ENCODE results near the gene MYH11.

MYH11 gene

DNA sequence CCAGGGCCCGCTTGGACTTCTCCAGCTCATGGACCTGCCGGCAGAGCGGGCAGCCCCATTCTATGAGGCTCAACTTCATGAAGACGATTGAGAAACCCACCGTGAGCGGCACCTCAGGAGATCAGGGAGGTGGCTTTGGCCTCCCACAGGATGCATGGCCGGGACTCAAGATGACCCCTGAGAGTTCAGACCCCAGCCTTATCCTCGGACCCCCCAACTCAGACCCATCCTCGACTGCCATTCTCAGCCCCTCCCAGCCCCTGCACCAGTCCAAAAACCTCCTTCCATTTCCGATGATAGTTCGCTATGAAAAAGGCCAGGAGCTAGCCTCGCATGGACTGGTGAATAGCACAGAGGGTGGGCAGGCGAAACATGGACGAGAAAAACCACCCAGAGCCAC, 135.8 kb downstream of the MYH11 start:
- TF ChIP-seq ZBTB7A (IDR thresholded peaks at IDR 0.05; ENCODE audit: low read depth), result no peak
- no peak for TF ChIP-seq EP300 (IDR thresholded peaks at IDR 0.05; ENCODE audit: borderline replicate concordance)
- TF ChIP-seq, protein P1, sequence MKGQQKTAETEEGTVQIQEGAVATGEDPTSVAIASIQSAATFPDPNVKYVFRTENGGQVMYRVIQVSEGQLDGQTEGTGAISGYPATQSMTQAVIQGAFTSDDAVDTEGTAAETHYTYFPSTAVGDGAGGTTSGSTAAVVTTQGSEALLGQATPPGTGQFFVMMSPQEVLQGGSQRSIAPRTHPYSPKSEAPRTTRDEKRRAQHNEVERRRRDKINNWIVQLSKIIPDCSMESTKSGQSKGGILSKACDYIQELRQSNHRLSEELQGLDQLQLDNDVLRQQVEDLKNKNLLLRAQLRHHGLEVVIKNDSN (IDR thresholded peaks at IDR 0.05), result no peak
- no peak for TF ChIP-seq YY1 (IDR thresholded peaks at IDR 0.05; ENCODE audit: low read depth)
- no peak for TF ChIP-seq FOXM1 (IDR thresholded peaks at IDR 0.05; ENCODE audit: borderline replicate concordance, low read depth)
- TF ChIP-seq CEBPB (IDR thresholded peaks at IDR 0.05), result no peak
- TF ChIP-seq TEAD4 (IDR thresholded peaks at IDR 0.05), result no peak
- no peak for TF ChIP-seq RAD21 (IDR thresholded peaks at IDR 0.05; ENCODE audit: low read depth)
- TF ChIP-seq, protein P2, sequence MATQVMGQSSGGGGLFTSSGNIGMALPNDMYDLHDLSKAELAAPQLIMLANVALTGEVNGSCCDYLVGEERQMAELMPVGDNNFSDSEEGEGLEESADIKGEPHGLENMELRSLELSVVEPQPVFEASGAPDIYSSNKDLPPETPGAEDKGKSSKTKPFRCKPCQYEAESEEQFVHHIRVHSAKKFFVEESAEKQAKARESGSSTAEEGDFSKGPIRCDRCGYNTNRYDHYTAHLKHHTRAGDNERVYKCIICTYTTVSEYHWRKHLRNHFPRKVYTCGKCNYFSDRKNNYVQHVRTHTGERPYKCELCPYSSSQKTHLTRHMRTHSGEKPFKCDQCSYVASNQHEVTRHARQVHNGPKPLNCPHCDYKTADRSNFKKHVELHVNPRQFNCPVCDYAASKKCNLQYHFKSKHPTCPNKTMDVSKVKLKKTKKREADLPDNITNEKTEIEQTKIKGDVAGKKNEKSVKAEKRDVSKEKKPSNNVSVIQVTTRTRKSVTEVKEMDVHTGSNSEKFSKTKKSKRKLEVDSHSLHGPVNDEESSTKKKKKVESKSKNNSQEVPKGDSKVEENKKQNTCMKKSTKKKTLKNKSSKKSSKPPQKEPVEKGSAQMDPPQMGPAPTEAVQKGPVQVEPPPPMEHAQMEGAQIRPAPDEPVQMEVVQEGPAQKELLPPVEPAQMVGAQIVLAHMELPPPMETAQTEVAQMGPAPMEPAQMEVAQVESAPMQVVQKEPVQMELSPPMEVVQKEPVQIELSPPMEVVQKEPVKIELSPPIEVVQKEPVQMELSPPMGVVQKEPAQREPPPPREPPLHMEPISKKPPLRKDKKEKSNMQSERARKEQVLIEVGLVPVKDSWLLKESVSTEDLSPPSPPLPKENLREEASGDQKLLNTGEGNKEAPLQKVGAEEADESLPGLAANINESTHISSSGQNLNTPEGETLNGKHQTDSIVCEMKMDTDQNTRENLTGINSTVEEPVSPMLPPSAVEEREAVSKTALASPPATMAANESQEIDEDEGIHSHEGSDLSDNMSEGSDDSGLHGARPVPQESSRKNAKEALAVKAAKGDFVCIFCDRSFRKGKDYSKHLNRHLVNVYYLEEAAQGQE (IDR thresholded peaks at IDR 0.05; ENCODE audit: low read depth), result no peak
- no peak for TF ChIP-seq TAF1 (IDR thresholded peaks at IDR 0.05; ENCODE audit: low read depth)
- TF ChIP-seq, protein P3, sequence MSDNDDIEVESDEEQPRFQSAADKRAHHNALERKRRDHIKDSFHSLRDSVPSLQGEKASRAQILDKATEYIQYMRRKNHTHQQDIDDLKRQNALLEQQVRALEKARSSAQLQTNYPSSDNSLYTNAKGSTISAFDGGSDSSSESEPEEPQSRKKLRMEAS (IDR thresholded peaks at IDR 0.05), result no peak

DNA sequence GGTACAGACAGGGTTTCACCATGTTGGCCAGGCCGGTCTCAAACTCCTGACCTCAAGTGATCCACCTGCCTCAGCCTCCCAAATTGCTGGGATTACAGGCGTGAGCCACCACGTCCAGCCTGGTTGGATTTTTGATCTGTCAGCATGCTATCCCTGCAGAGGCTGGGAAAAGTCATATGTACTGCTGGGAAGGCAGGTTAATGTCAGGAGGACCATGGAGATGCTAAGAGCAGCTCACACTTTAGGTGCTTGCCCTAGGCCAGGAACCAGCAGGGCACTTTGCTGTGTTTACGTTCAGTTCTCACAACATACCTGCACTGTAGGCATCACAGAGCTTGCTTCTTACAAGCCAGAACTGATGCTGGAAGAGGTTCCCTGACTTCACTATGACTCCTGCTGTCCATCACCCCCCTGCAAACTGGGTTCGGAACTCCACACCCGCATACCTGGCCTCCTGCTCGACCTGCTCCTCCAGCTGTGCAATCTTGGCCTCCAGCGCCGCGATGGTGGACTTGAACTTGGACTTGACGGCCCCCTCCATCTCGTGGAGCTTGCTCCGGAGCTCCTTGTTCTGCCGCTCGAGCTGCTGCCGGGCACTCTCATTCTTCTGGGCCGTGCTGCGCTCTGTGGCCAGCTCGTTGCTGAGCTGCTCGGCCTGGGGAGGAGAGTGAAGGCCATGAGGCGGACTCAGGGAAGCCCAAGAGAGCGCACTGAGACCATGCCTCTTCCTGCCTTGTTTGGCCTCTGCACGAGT, 140.0 kb downstream of the MYH11 start:
- TF ChIP-seq CREB1 (IDR thresholded peaks at IDR 0.05; ENCODE audit: low read depth), result no peak
- TF ChIP-seq ZBTB7A (IDR thresholded peaks at IDR 0.05; ENCODE audit: low read depth), result no peak
- no peak for TF ChIP-seq EGR1 (IDR thresholded peaks at IDR 0.05)
- no peak for TF ChIP-seq TEAD4 (IDR thresholded peaks at IDR 0.05)
- TF ChIP-seq, protein P3 (IDR thresholded peaks at IDR 0.05), result no peak
- TF ChIP-seq FOXM1 (IDR thresholded peaks at IDR 0.05; ENCODE audit: borderline replicate concordance, low read depth), result no peak
- TF ChIP-seq, protein P1 (IDR thresholded peaks at IDR 0.05), result no peak
- no peak for TF ChIP-seq CEBPB (IDR thresholded peaks at IDR 0.05)
- no peak for TF ChIP-seq TCF12 (IDR thresholded peaks at IDR 0.05; ENCODE audit: low read depth)
- no peak for TF ChIP-seq NFIC (IDR thresholded peaks at IDR 0.05)
- TF ChIP-seq, protein P2 (IDR thresholded peaks at IDR 0.05; ENCODE audit: low read depth), result no peak
- TF ChIP-seq RAD21 (IDR thresholded peaks at IDR 0.05; ENCODE audit: low read depth), result no peak
- TF ChIP-seq TAF1 (IDR thresholded peaks at IDR 0.05; ENCODE audit: low read depth), result no peak
- no peak for TF ChIP-seq YY1 (IDR thresholded peaks at IDR 0.05; ENCODE audit: low read depth)
- TF ChIP-seq EP300 (IDR thresholded peaks at IDR 0.05; ENCODE audit: borderline replicate concordance), result no peak

DNA sequence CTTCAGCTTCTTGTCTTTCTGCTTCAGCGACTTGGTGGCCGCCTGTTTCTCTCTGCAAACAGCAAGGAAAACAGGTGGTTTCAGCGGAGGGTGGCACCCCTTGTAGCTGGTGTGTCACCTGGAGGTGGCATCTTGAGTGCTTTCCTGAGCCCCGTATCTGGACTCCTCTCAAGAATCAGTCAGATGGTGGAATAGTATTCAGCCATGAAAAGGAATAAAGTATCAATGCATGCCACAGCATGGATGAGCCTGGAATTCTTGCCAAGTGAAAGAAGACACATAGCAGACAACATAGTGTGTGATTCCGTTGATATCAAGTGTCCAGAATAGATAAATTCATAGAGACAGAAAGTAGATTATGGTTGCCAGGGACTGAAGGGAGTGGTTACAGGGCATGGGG, 141.6 kb downstream of the MYH11 start:
- TF ChIP-seq ZBTB7A (IDR thresholded peaks at IDR 0.05; ENCODE audit: low read depth) (no peak), EP300 (IDR thresholded peaks at IDR 0.05; ENCODE audit: borderline replicate concordance) (no peak), TAF1 (IDR thresholded peaks at IDR 0.05; ENCODE audit: low read depth) (no peak), TEAD4 (IDR thresholded peaks at IDR 0.05) (no peak), NFIC (IDR thresholded peaks at IDR 0.05) (no peak), EGR1 (IDR thresholded peaks at IDR 0.05) (no peak), FOXM1 (IDR thresholded peaks at IDR 0.05; ENCODE audit: borderline replicate concordance, low read depth) (no peak), YY1 (IDR thresholded peaks at IDR 0.05; ENCODE audit: low read depth) (no peak), CREB1 (IDR thresholded peaks at IDR 0.05; ENCODE audit: low read depth) (no peak), RAD21 (IDR thresholded peaks at IDR 0.05; ENCODE audit: low read depth) (no peak), CEBPB (IDR thresholded peaks at IDR 0.05) (no peak), TCF12 (IDR thresholded peaks at IDR 0.05; ENCODE audit: low read depth) (no peak)
- TF ChIP-seq, protein P1 (IDR thresholded peaks at IDR 0.05), result no peak
- TF ChIP-seq, protein P2 (IDR thresholded peaks at IDR 0.05; ENCODE audit: low read depth), result no peak
- TF ChIP-seq, protein P3 (IDR thresholded peaks at IDR 0.05), result no peak

Data from Ishikawa (cell line).